ENCODE measurements around the gene PLIN3. TPM values are rescaled to one million over a fixed set of nuclear protein-coding genes. Genes with fewer than 3 reads are reported as not detected.

Gene PLIN3
- total RNA-seq, 2 experiments from 2014 or later = 81.3 to 115 TPM

DNA sequence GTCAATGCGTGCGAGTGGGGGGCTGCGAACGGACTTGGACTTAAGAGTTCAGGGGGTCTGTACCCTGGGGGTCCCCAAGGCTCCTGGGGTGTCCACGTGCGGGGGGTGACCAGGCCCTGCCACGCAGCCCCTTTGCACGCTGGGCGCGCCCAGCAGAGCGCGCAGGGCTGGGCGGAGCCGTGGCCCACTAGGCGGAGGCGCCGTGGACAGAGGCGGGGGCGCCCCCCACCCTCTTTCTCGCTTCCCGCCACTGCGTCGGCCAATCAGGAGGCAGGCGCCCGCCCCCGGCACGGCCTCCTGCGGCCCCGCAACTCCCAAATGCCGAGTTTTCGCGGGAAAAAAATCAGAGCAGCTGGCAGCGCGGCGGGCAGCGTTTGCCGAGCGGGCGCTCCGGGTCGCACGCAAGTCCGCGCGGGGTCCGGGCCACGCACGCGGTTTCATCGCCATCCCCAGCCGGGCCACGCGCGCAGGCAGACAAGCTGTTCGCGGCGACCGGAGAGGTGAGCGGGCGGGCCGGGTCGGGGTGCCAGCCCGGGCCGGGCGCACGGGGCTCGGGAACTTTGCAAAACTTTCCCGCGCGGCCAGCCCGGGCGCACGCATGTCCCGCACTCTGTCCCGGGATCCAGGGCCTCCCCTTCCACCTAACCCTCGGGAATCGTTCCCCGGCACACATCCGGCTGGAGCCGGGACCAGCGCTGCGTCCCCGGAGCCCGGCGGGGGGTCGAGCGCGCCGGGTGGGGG is 41.9 kb upstream of the PLIN3 start, which contains the start of gene UHRF1:
UHRF1 (plus strand) TSS at position 346 of the 741 bp plus-strand sequence. CDS start 1,385 bp downstream, outside the sequence.
- Histone ChIP-seq H3K9me3 (ENCODE audit: low read length) (no peaks in the 10 kb centered on the region), H3K36me3 (ENCODE audit: insufficient read depth, low read length) (peaks cover 41% of the 10 kb centered on the region), H3K4me1 (ENCODE audit: insufficient read depth, low read length, poor library complexity, severe bottlenecking) (peaks cover 33% of the 10 kb centered on the region), H3K4me3 (ENCODE audit: low read depth, low read length, poor library complexity, severe bottlenecking) (peak within 1 kb of the TSS; percentile 97), H4K20me1 (ENCODE audit: insufficient read depth, low read length) (peaks cover 13% of the 10 kb centered on the region), H3K79me2 (ENCODE audit: insufficient read depth, low read depth, low read length) (peaks cover 44% of the 10 kb centered on the region), H3K4me2 (ENCODE audit: low read length) (peak within 1 kb of the TSS; percentile 96), H2AFZ (ENCODE audit: low read length) (peak within 1 kb of the TSS; percentile 26), H3K9me2 (ENCODE audit: insufficient read depth, low read length) (no peaks in the 10 kb centered on the region), H3K27ac (ENCODE audit: low read depth, low read length, poor library complexity, severe bottlenecking) (peak within 1 kb of the TSS; percentile 80)
- intact Hi-C loops (cut with micrococcal nuclease; ENCODE audit: unreplicated experiment) = no loop called here
- TF ChIP-seq, protein P1, sequence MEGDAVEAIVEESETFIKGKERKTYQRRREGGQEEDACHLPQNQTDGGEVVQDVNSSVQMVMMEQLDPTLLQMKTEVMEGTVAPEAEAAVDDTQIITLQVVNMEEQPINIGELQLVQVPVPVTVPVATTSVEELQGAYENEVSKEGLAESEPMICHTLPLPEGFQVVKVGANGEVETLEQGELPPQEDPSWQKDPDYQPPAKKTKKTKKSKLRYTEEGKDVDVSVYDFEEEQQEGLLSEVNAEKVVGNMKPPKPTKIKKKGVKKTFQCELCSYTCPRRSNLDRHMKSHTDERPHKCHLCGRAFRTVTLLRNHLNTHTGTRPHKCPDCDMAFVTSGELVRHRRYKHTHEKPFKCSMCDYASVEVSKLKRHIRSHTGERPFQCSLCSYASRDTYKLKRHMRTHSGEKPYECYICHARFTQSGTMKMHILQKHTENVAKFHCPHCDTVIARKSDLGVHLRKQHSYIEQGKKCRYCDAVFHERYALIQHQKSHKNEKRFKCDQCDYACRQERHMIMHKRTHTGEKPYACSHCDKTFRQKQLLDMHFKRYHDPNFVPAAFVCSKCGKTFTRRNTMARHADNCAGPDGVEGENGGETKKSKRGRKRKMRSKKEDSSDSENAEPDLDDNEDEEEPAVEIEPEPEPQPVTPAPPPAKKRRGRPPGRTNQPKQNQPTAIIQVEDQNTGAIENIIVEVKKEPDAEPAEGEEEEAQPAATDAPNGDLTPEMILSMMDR (conservative IDR thresholded peaks at IDR 0.05; ENCODE audit: low read length) = no peak
- no peak for TF ChIP-seq EZH2phosphoT487 (IDR thresholded peaks at IDR 0.05; ENCODE audit: borderline replicate concordance, low read depth, low read length)
- ChIA-PET CTCF (ENCODE audit: unreplicated experiment) (no interaction called here), POLR2A (no interaction called here)
- peak; percentile 86 for DNase-seq (ENCODE audit: low spot score)
- BruUV-seq (replicated peaks) = no TSS peak

DNA sequence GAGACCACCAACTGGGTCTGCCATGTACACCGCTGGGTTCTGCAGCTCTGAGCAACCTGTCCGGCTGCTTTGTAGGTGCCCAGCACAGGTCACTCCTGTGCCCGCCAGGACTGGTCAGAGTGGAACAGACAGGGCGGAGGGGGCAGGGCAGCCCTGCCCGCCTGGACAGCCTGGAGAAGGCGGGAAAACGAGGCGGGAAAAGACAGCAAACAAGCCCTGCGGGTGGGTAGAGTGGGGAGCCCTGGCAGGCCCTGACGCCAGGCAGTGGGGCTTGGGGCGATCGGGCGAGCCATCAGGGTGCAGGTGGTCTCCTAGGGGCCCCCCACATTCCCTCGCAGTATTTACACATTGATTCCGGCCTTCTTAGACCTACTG is 41.3 kb upstream of the PLIN3 start:
- H3K9me2 ChIP-seq (ENCODE audit: insufficient read depth, low read length) = no peaks in the 10 kb centered on the region
- H2AFZ ChIP-seq (ENCODE audit: low read length) = peak overlapping the region; percentile 26
- intact Hi-C loops (cut with micrococcal nuclease; ENCODE audit: unreplicated experiment) = no loop called here

More for the DNA sequence above, 41.3 kb upstream of the PLIN3 start:
- no peak for DNase-seq (ENCODE audit: low spot score)
- Histone ChIP-seq H3K4me2 (ENCODE audit: low read length) (peak overlapping the region; percentile 55), H3K27ac (ENCODE audit: low read depth, low read length, poor library complexity, severe bottlenecking) (peak overlapping the region; percentile 80), H3K4me1 (ENCODE audit: insufficient read depth, low read length, poor library complexity, severe bottlenecking) (peaks cover 33% of the 10 kb centered on the region), H3K9me3 (ENCODE audit: low read length) (no peaks in the 10 kb centered on the region), H3K36me3 (ENCODE audit: insufficient read depth, low read length) (peaks cover 36% of the 10 kb centered on the region), H4K20me1 (ENCODE audit: insufficient read depth, low read length) (0 out of 2 replicates have a peak, but pooled peaks cover 11% of the 10 kb centered on the region), H3K79me2 (ENCODE audit: insufficient read depth, low read depth, low read length) (peaks cover 39% of the 10 kb centered on the region), H3K4me3 (ENCODE audit: low read depth, low read length, poor library complexity, severe bottlenecking) (peak overlapping the region; percentile 97)
- ChIA-PET POLR2A (no interaction called here), CTCF (ENCODE audit: unreplicated experiment) (no interaction called here)
- no TSS peak for BruUV-seq (replicated peaks)
- TF ChIP-seq EZH2phosphoT487 (IDR thresholded peaks at IDR 0.05; ENCODE audit: borderline replicate concordance, low read depth, low read length) = no peak
- TF ChIP-seq, protein P1 (conservative IDR thresholded peaks at IDR 0.05; ENCODE audit: low read length) = no peak
